ENCODE results near the gene LMF1.

DNA sequence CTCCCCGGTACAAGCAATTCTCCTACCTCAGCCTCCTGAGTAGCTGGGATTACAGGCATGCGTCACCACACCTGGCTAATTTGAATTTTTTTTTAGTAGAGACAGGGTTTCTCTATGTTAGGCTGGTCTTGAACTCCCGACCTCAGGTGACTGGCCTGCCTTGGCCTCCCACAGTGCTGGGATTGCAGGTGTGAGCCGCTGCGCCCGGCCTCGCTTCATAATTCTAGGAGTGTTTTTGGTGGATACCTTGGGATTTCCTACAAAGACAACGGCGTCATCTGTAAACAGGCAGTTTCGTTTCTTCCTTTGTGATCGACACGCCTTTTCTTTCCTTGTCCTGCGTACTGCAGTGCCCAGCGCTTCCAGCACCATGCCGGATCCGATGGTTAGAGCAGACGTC is 109.3 kb downstream of the LMF1 start:
- TF ChIP-seq, protein P1, sequence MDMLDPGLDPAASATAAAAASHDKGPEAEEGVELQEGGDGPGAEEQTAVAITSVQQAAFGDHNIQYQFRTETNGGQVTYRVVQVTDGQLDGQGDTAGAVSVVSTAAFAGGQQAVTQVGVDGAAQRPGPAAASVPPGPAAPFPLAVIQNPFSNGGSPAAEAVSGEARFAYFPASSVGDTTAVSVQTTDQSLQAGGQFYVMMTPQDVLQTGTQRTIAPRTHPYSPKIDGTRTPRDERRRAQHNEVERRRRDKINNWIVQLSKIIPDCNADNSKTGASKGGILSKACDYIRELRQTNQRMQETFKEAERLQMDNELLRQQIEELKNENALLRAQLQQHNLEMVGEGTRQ (IDR thresholded peaks at IDR 0.05; ENCODE audit: low read depth, low read length) = no peak
- no peak for TF ChIP-seq POLR2A (IDR thresholded peaks at IDR 0.05; ENCODE audit: low read depth, low read length)
- TF ChIP-seq, protein P2, sequence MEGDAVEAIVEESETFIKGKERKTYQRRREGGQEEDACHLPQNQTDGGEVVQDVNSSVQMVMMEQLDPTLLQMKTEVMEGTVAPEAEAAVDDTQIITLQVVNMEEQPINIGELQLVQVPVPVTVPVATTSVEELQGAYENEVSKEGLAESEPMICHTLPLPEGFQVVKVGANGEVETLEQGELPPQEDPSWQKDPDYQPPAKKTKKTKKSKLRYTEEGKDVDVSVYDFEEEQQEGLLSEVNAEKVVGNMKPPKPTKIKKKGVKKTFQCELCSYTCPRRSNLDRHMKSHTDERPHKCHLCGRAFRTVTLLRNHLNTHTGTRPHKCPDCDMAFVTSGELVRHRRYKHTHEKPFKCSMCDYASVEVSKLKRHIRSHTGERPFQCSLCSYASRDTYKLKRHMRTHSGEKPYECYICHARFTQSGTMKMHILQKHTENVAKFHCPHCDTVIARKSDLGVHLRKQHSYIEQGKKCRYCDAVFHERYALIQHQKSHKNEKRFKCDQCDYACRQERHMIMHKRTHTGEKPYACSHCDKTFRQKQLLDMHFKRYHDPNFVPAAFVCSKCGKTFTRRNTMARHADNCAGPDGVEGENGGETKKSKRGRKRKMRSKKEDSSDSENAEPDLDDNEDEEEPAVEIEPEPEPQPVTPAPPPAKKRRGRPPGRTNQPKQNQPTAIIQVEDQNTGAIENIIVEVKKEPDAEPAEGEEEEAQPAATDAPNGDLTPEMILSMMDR (conservative IDR thresholded peaks at IDR 0.05; ENCODE audit: low read depth, low read length) = no peak
- TF ChIP-seq MAFK (IDR thresholded peaks at IDR 0.05; ENCODE audit: low read depth, low read length) = no peak
- no peak for TF ChIP-seq RAD21 (IDR thresholded peaks at IDR 0.05; ENCODE audit: low read length)
- no peak for TF ChIP-seq CEBPB (IDR thresholded peaks at IDR 0.05; ENCODE audit: low read depth, low read length)
- TF ChIP-seq, protein P3, sequence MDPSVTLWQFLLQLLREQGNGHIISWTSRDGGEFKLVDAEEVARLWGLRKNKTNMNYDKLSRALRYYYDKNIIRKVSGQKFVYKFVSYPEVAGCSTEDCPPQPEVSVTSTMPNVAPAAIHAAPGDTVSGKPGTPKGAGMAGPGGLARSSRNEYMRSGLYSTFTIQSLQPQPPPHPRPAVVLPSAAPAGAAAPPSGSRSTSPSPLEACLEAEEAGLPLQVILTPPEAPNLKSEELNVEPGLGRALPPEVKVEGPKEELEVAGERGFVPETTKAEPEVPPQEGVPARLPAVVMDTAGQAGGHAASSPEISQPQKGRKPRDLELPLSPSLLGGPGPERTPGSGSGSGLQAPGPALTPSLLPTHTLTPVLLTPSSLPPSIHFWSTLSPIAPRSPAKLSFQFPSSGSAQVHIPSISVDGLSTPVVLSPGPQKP (IDR thresholded peaks at IDR 0.05; ENCODE audit: borderline replicate concordance, low read depth, low read length) = no peak
- no peak for TF ChIP-seq BHLHE40 (IDR thresholded peaks at IDR 0.05; ENCODE audit: low read depth, low read length)
- no peak for TF ChIP-seq RCOR1 (IDR thresholded peaks at IDR 0.05; ENCODE audit: insufficient replicate concordance, low read length)
- TF ChIP-seq RFX5 (IDR thresholded peaks at IDR 0.05; ENCODE audit: low read depth, low read length) = no peak
- no peak for TF ChIP-seq SMC3 (IDR thresholded peaks at IDR 0.05; ENCODE audit: low read depth, low read length)
- no peak for TF ChIP-seq MXI1 (IDR thresholded peaks at IDR 0.05; ENCODE audit: borderline replicate concordance, low read depth, low read length)
- no peak for TF ChIP-seq MAZ (IDR thresholded peaks at IDR 0.05; ENCODE audit: borderline replicate concordance, low read depth, low read length)
